Mononuclear cell (primary cell): ENCODE results near the gene PPP4R2. TPM values are rescaled to one million over a fixed set of nuclear protein-coding genes. Genes with fewer than 3 reads are reported as not detected.

Source experiments
- H3K27me3 ChIP-seq: 2 replicates; pipeline ENCODE4 v1.6.0; 2011; ENCODE audit warnings: low read length, control low read depth; ENCODE audit not compliant: insufficient read depth
- H3K4me1 ChIP-seq: 2 replicates; pipeline ENCODE4 v1.5.1; 2011; ENCODE audit warnings: mild to moderate bottlenecking, low read length, control low read depth; ENCODE audit not compliant: insufficient read depth
- H3K4me3 ChIP-seq: 2 replicates; pipeline ENCODE4 v1.5.1; 2011; ENCODE audit warnings: mild to moderate bottlenecking, low read length, moderate library complexity
- H3K9me3 ChIP-seq: 2 replicates; pipeline ENCODE4 v1.5.1; 2011; ENCODE audit warnings: low read depth, mild to moderate bottlenecking, control low read depth, low read length
- total RNA-seq: library from RNA; depleted of rRNA; stranded (reverse); fragments of >200 nt; gene quantifications from one replicate; pipeline ENCODE4 v1.2.3, GENCODE V29; 2012

Gene PPP4R2
- total RNA-seq, 1 donor = 74.1 TPM

- H3K4me1 ChIP-seq = peaks cover 17% of the 10 kb centered on the region
- no peaks in the 10 kb centered on the region for H3K27me3 ChIP-seq
- no peak overlapping the region for H3K4me3 ChIP-seq
- H3K9me3 ChIP-seq = no peaks in the 10 kb centered on the region
These were observed 97.5 kb downstream of the PPP4R2 start for GRCh38 chr3:73094129-73094528.

- Histone ChIP-seq H3K4me3 (no peak overlapping the region), H3K27me3 (no peaks in the 10 kb centered on the region), H3K4me1 (peaks cover 17% of the 10 kb centered on the region), H3K9me3 (no peaks in the 10 kb centered on the region)
These were observed 98.3 kb downstream of the PPP4R2 start for GRCh38 chr3:73094951-73095350.

GRCh38 chr3:73096169-73096568, 99.6 kb downstream of the PPP4R2 start:
- Histone ChIP-seq H3K9me3 (no peaks in the 10 kb centered on the region), H3K27me3 (no peaks in the 10 kb centered on the region), H3K4me1 (peaks cover 17% of the 10 kb centered on the region), H3K4me3 (no peak overlapping the region)

- Histone ChIP-seq H3K4me1 (peaks cover 17% of the 10 kb centered on the region), H3K27me3 (no peaks in the 10 kb centered on the region), H3K4me3 (no peak overlapping the region), H3K9me3 (no peaks in the 10 kb centered on the region)
These were observed 101.4 kb downstream of the PPP4R2 start for GRCh38 chr3:73098026-73098425.

GRCh38 chr3:73098873-73099272, 102.3 kb downstream of the PPP4R2 start:
- H3K4me1 ChIP-seq = peaks cover 14% of the 10 kb centered on the region
- no peak overlapping the region for H3K4me3 ChIP-seq
- no peaks in the 10 kb centered on the region for H3K9me3 ChIP-seq
- no peaks in the 10 kb centered on the region for H3K27me3 ChIP-seq

GRCh38 chr3:73100741-73101559, 104.3 kb downstream of the PPP4R2 start:
- Histone ChIP-seq H3K9me3 (no peaks in the 10 kb centered on the region), H3K4me3 (no peak overlapping the region), H3K4me1 (no peaks in the 10 kb centered on the region), H3K27me3 (no peaks in the 10 kb centered on the region)

GRCh38 chr3:73101881-73102280, 105.3 kb downstream of the PPP4R2 start:
- no peaks in the 10 kb centered on the region for H3K4me1 ChIP-seq
- H3K9me3 ChIP-seq = no peaks in the 10 kb centered on the region
- no peaks in the 10 kb centered on the region for H3K27me3 ChIP-seq
- H3K4me3 ChIP-seq = no peak overlapping the region

- H3K9me3 ChIP-seq = no peaks in the 10 kb centered on the region
- H3K4me3 ChIP-seq = no peak overlapping the region
- no peaks in the 10 kb centered on the region for H3K4me1 ChIP-seq
- H3K27me3 ChIP-seq = no peaks in the 10 kb centered on the region
These were observed 110.6 kb downstream of the PPP4R2 start for GRCh38 chr3:73107215-73107614.

- Histone ChIP-seq H3K4me3 (no peak overlapping the region), H3K9me3 (no peaks in the 10 kb centered on the region), H3K4me1 (no peaks in the 10 kb centered on the region), H3K27me3 (no peaks in the 10 kb centered on the region)
These were observed 111.1 kb downstream of the PPP4R2 start for GRCh38 chr3:73107676-73108187.

- Histone ChIP-seq H3K9me3 (no peaks in the 10 kb centered on the region), H3K27me3 (no peaks in the 10 kb centered on the region), H3K4me1 (no peaks in the 10 kb centered on the region), H3K4me3 (no peak overlapping the region)
These were observed 112.1 kb downstream of the PPP4R2 start for GRCh38 chr3:73108750-73109149.

GRCh38 chr3:73110530-73110929, 113.9 kb downstream of the PPP4R2 start:
- Histone ChIP-seq H3K4me3 (no peak overlapping the region), H3K27me3 (no peaks in the 10 kb centered on the region), H3K9me3 (no peaks in the 10 kb centered on the region), H3K4me1 (no peaks in the 10 kb centered on the region)

- Histone ChIP-seq H3K9me3 (no peaks in the 10 kb centered on the region), H3K27me3 (no peaks in the 10 kb centered on the region), H3K4me3 (no peak overlapping the region), H3K4me1 (no peaks in the 10 kb centered on the region)
These were observed 118.1 kb downstream of the PPP4R2 start for GRCh38 chr3:73114711-73115110.

GRCh38 chr3:73115806-73116205, 119.2 kb downstream of the PPP4R2 start:
- Histone ChIP-seq H3K4me3 (no peak overlapping the region), H3K27me3 (no peaks in the 10 kb centered on the region), H3K9me3 (no peaks in the 10 kb centered on the region), H3K4me1 (no peaks in the 10 kb centered on the region)
